GM19455 (cell line): ENCODE data around the gene FAM72A.
"Not testable (repeated sequence)": the region's sequence is repeated elsewhere in the genome, so short reads cannot be mapped to it uniquely, and the experiment has no call there.

ENCODE experiments used
- ATAC-seq: cut with Tn5 transposase; IDR thresholded peaks from one replicate; pipeline ENCODE4 v1.9.1; 2021; ENCODE audit not compliant: unreplicated experiment

FAM72A gene

DNA sequence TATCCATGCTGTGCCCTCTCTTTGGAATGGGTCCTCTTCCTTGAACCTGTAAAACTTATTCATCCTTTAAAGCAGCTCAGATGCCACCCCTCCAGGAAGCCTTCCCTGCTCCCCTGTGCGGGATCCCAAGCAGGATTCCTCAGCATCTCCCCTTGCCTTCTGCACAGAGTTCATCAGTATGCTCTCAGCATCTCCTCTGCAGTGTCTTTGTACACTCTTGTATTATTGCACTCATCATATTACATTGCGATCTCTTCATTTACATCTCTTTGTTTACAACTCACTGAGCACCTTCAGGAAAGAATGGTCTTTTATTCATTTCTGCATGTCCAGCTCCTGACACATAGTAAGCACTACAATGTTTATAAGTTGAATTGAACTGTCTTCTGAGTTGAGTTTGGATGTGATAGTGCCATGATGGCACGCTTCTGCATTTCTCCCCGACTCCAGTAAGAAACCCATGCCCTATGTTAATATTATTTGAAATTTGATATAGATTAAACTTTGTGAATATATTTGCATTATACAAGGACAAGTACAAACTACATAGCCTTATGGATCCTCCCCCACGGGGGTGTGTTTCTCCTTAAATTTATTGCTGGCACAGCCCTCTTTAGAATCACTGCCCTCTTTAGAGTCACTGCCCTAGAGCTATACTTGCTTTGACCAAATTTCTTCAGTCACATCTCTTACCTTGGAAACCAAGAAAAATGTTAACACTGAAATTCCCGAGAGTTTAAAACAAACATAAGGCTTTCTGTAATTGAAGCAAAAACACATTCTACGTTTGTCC, 13.2 kb upstream of the FAM72A start:
- not testable (repeated sequence) for ATAC-seq

DNA sequence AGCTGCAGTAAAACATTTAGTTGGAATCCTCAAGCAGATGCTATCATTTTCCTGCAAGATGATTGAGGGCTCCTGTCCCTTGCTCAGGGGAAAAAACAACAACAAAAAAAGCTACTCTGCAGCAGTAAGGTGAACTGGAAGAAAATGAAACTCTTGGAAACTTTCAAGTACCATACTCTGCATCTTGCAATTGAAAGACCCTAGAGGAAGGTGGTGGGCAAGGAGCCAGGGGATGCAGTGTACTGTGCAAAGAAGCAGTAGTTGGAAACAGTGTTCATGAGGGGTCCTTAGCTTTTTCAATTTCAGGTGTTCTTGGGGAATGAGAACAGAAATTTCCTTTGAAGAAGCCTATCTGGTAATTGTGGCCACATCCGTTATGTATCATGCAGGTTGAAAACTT, 8.2 kb upstream of the FAM72A start:
- ATAC-seq: not testable (repeated sequence)

DNA sequence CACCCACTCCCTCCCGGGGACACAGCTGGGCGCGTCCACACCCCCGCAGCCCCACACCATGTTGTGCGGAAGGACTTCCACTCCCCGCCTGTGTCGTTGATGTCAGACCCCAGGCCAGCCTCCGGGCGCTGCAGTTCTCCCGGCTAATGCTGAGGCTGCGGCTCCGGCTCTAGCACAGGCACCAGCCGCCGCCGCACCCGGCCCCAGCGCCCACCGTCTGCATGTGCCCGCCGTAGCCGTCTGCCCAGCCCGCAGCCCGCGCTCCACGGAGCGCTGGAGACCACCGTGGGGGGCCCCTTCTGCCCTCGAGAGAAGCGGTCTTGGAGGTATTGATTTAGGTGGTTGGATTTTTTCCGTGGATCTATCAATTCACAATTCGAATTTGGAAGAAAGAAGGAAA, 2.9 kb upstream of the FAM72A start:
- ATAC-seq: not testable (repeated sequence)

DNA sequence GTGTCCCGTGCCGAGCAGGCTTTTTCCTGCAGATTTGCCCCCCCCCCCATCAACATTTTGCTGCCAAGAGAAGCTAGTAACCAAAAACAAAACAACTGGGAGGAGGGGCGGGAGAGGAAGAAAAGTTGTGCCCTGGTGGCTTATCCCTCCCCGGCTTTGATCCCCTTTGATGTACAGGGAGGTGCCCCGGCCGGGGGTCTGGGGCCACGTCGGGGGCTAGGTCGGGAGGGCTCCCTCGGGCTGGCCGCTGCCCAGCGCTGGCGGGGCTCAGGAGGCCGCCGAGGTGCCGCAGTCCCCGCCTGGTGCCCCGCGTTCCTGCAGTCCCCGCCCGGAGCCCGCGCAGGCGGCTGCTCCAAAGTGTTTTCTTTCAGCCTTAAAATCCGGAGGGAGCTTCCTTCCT, 2.2 kb upstream of the FAM72A start:
- ATAC-seq: not testable (repeated sequence)

DNA sequence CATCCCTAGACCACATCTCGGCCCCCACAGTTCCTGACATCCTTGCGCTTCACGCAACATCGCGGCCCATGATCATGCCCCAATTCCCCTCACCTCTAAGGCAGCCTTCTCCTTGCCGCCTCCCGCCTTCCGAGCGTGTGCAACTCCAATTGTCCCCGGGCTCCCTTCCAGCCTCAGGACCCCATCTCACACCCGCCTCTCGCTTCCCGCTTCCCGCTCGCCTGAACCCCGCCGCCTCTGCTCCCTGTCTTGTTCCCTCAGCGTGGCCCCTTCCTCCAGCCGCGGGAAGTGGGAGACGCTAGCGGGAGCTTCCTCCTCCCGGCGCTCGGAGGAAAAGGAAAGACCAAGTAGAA, 1.5 kb upstream of the FAM72A start:
- ATAC-seq: not testable (repeated sequence)

DNA sequence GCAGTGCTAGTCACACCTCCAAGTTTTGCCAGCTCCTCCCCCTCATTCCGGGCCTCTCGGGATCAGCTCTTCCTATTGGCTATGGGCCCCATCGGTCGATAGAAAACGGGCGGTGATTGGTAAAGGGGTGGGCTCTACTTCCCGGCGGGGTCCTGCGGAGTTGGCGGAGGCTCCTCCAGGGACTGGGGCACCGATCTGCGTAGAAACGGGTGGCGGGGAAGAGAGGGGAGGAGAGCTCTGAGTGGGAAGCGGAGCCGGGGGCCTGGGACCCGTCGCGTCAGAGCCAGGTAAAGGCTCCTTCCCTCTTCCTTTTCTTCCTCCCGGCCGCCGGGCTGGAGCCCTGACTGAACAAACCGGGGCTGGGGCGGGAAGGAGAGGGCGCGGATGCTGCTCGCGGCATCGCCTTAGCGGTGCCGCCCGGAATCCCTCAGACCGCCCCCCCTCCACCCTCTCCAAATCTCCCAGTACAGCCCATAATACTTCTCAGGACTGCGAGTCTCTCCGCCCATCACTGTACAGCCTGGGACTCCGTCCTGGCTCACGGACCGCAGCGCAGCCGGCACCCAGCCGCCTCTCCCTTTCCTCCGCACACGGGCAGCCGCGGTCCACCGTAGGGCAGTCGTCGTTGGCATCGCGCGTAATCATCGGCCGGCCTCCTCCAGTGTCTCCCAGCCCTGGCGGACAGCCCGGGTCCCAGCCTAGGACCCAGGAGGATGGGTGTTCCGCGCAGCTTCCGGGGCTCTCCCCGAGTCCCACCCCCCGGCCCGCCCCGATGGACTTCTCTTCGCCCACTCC, 922 bp upstream of the FAM72A start, which contains the start of gene SRGAP2:
Gene SRGAP2, plus strand, starts transcription at position 178 of the 795 bp plus-strand sequence. CDS start 2,430 bp downstream, outside the sequence.
- ATAC-seq: peak; percentile 11

DNA sequence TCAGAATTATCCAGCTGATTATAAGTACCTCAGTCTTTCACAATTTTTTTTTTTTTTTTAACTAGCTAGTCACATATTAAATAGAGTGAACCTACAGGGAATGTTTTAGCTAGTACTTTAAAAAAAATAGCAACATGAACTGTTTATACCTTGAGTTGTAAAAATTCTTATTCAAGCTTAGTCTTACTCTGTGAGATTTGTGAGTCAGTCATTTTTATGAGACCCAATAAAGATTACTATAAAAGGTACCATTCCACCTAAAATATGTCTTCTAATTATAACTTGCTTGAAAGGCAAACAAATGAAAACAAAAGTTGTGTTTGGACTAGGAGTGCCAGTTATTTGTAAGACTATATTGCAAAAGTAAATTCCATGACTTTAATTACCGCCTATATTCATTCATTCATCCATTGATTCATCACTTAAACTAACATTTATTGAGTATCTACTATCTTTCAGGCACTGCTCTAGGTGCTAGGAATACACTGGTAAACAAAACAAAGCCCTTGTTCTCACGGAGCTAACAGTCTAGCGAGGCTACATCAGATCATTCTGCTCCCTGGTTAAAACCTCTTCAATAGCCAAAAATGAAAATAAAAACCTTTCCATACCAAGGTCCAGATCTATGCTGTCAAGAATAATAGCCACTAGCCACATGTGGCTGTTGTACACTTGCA, 5.8 kb downstream of the FAM72A start:
- not testable (repeated sequence) for ATAC-seq

DNA sequence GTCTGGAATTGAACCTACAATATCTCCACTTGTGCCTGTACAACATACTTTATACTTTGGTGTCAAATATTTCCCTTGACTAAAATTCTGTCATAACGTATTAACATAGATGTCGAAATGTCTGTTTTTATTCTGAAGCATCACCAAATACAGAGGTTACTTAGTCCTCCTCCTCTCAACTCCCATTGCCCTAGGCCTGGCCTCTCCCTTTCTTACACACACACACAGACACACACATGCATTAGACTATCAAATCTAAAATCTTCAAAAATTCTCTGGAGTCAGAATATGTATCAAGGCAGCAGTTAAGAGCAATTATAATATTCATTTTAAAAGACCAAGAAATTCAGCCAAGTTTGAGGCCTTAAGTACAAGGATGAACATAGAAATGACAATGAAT, 7.5 kb downstream of the FAM72A start:
- ATAC-seq: not testable (repeated sequence)

DNA sequence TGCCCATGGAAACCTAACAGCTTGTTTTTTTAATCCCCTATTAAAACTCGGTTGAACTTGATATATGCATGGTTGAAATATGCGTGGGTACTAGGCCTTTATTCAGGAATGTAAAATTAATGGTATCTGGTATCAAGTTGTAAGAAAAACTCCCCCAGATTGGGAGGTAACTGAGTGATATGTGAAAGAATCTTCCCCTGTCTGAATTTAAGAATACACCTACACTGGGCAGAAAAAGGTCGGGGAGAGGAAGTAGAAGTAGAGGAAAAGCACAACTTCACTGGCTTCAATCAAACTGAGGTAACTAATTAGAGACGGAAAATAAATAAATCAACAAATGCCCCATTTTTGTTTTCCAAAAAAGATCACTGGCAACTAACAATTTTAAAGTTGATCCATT, 15.8 kb downstream of the FAM72A start:
- ATAC-seq: not testable (repeated sequence)

DNA sequence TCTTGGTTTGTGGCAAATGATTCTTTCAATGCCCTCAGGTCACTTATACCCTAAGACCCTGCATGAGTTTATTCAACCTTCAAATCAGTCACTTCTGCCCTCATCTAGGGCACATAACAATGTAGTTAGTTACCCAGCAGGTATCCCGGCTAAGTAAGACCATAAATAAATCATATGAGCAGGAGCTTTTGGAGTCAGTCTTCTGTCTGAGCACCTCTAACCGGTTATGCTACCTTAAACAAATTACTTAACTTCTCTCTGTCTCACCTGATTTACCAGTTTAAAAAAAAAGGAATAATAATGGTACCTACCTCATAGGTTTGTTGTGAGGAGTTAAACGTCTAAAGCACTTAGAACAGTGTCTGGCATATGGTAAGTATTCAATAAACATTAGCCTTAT, 16.9 kb downstream of the FAM72A start:
- ATAC-seq: not testable (repeated sequence)

DNA sequence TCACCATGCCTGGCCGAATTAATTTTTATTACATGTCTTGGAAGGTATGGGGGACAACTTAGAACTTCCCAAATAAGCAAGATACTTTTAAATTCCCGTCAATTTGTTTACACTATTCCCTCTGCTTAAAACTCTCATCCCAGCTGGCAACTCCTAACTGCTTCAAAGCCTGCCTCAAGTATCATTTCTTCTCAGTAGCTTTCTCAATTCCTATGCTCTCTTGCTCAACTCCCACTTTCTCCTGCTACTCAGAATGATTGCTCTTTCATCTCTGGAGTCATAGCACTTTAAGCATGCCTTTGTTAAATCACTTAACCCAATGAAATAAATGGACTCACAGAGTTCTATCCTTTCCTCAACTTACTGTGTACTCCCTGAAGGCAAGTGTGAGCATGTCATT, 18.9 kb downstream of the FAM72A start:
- not testable (repeated sequence) for ATAC-seq

DNA sequence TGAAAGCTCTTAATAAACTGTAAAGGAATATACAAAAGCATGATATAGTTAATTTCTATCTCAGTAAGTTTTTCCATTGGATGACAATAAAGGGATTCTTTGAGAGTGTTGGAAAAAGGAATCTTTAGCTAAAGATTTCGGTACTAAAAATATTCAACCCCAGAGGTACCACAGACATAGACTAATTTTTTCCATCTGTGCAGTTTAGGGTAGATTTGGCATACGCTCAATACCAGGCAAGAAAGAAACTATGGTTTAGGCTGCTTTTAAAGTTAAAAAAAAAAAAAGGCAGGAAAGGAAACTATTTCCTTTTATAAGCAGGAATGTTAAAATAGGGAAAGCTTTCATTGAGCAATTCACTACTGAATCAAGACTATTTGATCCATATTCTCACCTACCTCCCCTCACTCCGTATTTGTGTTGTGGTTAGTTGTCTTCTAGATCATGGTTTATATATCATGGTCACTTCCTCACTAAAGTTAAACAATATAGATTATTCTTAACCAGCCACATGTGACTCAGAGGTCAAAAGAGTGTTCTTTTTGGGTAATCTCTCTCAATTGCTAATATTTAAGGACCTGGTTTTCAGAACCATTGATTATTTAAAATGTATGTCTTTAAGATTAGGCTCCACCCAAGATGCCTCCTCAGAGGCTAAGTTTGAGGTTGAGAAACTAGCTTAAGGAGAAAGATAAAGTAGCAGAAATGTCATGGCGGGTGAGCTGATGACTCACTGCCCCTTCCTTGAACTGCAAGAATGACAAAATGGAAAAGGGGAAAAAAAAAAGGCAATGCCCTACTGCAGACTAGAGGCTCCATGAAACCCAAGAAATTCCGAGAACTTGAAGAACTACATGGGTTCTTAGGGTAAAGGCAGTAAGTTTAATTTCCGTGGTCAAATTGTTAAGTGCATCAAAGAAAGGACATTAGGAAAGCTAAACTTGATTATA, 20.0 kb downstream of the FAM72A start:
- not testable (repeated sequence) for ATAC-seq

DNA sequence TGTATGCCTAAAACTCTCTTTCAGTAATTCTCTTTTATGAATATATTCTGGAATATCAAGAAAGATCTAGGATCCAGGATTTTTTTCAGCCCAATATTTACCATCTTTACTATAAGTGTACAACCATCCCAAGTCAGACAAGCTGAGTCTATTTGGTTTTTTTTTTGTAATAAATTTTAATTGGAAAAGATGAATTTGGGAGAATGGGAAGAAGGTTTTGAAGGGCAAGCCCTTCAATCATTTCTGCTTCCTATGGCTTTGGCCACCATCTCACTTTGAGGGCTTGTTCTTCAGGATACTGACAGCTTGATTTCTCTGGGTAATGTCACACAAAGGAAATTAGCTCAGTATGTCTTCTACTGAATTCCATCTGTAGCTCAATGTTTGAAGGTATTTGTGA, 23.0 kb downstream of the FAM72A start:
- ATAC-seq: not testable (repeated sequence)

DNA sequence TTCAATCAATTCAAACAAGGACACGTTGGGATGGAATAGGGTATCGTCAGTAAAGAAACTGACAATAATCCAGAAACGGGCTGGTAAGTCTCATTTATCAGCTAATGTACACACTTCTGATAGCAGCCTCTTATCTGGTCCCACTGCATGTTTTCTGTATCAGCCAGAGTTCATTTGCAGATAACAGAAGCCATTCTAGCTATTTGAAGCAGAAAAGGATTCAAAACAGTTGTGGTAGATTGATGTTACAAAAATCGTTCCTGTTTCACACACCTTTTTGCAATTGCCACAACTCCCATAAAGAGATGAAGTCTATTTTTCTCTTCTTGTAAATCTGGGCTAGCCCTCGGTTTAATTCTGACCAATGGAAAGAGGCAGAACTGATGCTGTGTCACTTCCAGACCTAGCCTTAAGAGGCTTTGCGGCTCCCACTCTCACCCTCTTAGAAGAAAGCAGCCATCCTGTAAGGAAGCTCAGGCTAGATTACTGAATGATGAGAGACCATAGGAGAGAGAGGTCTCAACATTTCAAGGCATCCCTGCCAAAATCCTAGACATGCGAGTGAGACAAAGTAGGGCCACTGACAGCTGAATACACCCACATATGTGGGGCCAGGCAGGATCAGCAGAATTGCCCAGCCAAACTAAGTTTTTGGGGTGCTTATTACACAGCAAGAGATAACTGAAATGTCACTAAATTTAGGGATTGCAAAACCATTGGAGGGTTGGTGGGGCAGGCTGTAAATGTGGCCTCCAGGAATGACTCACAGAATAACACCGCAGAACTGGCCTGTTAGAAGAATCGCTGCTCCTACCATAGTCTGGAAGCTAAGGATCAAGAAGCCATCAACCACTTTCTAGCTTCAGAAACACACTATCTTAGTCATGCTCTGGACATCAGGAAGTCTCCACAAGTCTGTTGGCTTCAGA, 24.3 kb downstream of the FAM72A start:
- not testable (repeated sequence) for ATAC-seq

DNA sequence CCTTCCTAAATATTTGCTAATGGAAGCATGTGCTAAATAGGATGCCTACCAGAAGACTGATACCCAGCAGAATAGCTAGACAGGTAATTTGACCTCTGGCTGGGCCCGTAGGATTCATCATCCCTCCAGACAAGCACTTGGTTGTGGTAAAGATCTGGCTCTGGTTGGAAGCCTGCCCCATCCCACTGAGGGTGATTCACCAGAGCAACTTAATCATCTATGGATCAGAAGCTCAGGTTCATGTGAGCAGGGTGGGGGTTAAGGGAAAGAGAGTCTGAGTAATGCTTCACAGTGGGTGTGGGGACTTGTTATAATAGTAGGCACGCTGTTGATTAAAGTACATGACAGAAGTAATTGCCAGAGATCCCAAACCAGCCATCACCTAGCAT, 26.5 kb downstream of the FAM72A start:
- not testable (repeated sequence) for ATAC-seq

DNA sequence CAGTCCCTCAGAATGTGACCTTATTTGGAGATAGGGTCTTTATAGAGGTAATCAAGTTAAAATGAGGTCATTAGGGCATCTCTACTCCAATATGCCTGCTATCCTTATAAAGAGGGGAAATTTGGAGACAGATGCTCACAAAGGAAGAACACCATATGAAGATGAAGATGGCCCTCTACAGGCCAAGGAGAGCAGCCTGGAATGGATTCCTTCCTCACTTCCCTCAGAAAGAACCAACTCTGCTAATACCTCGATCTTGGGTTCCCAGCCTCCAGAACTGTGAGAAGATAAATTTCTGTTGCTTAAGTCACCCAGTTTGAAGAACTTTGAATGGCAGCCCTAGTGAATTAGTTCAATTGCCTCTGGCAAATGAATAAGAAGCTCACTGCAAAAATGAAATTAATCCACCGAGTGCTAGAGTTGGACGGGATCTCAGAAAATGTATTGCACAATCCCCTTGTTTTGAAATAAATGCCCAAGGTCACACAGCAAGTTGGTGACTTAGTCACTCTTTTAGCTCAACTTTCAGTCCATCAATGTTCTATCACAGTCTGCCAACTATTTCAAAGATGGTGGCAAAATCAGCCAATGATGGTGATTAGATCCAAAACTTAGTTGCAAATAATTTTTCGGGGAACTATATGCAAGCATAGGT, 27.1 kb downstream of the FAM72A start:
- ATAC-seq: not testable (repeated sequence)

DNA sequence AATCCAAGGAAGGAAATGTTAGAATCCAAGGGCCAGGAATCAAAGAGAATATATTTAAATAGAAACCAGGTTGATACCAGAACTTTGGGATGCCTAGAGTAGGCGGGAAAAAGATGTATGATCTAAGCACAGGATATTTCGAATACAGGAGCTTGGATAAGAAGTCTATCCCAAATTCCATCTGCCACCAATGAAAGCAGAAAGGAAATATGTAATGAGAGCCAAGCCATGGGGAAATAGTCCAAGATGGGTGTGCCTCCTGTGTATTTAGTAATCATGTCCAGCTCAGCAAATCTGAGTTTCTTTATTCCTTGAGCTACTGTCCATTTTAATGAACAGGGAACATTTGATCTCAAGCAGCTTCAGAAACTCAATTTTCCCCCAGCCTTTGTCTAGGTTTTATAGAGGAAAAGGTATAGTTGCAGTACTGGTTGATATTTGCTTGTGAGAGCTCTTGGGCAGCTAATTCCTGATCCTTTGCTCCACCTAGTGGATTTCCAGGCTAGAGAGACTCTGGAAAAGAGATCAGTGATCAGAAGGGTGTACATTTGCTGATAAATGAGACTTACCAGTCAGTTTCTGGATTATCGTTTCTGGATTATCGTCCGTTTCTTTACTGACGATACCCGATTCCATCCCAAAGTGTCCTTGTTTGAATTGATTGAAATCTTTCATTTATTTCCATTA, 28.3 kb downstream of the FAM72A start:
- ATAC-seq: not testable (repeated sequence)

DNA sequence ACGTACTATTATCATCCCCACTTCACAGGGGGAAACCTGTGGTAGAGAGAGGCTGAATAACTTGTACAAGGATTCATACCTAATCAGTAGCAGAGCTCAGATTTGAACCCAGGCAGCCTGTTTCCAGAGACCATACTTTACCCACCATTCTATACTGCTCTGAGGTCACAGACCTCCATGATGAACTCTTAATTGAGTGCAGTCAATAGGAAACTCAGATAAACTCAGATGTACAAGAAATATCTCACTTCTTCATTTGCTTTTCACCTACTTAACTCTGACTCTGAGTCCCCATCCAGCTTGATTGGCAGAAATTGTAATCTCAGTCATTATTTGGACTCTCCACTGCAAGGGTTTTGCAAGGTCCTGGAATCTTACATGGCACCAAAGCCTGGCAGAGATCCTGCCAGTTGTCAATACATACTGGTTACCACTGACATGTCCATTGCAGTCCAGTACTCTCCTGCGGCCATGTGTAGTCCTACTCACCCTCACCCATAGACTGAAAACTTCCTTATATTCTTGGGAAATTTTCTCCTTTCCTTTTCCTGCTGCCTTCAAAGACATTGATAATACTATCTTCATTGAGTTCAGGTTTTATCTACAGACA, 29.4 kb downstream of the FAM72A start:
- not testable (repeated sequence) for ATAC-seq
